IMR-90 (cell line): Measurements from ENCODE around the gene NT5M. TPM values are rescaled to one million over a fixed set of nuclear protein-coding genes. Genes with fewer than 3 reads are reported as not detected.
A peak's percentile ranks its signal among the peaks of the same experiment; 100 is the strongest.

Experiments used
- ATAC-seq: fragments of 200-7000 bp; cut with Tn5 transposase; 2 replicates; pipeline ENCODE4 v1.9.1; 2020; ENCODE audit warnings: low read depth, mild to moderate bottlenecking, moderate library complexity
- BruUV-seq: library from RNA; stranded (reverse); fragments of 400-500 nt; replicated peaks from 2 replicates; lab custom pipeline; 2021; lab: Mats Ljungman, UMichigan
- CTCF ChIA-PET: fragments of 300-600 bp; formaldehyde crosslinking; extraction: SDS; loops from one replicate; lab custom pipeline; 2021; ENCODE audit warnings: antibody characterized with exemption; lab: Yijun Ruan, JAX
- POLR2A ChIA-PET: fragments of 300-600 bp; sonication (Branson Sonifier 250); formaldehyde crosslinking; loops from one replicate; lab custom pipeline; 2022; ENCODE audit warnings: antibody characterized with exemption; ENCODE audit not compliant: unreplicated experiment; lab: Charles Lee
- DNase-seq: peaks from one replicate; pipeline ENCODE4 v3.0.0; 2013
- H2AFZ ChIP-seq: replicated peaks from 2 replicates; pipeline ENCODE3; 2013; ENCODE audit warnings: low read length, mild to moderate bottlenecking; ENCODE audit not compliant: poor library complexity
- H2AK5ac ChIP-seq: 2 replicates; pipeline ENCODE4 v1.6.1; 2013; ENCODE audit warnings: low read depth, low read length, inconsistent platforms
- H2AK9ac ChIP-seq: replicated peaks from 2 replicates; pipeline ENCODE3; 2013; ENCODE audit warnings: mild to moderate bottlenecking, low read depth, low read length, moderate library complexity; ENCODE audit not compliant: poor library complexity
- H2BK120ac ChIP-seq: 2 replicates; pipeline ENCODE4 v1.6.1; 2013; ENCODE audit warnings: low read depth, low read length, inconsistent platforms
- H2BK15ac ChIP-seq: 3 replicates; pipeline ENCODE4 v1.6.1; 2013; ENCODE audit warnings: low read depth, low read length, inconsistent platforms
- H2BK20ac ChIP-seq: 2 replicates; pipeline ENCODE4 v1.6.1; 2013; ENCODE audit warnings: low read depth, mild to moderate bottlenecking, inconsistent platforms, low read length, moderate library complexity
- H2BK5ac ChIP-seq: 2 replicates; pipeline ENCODE4 v1.6.1; 2013; ENCODE audit warnings: mild to moderate bottlenecking, low read depth, low read length, inconsistent platforms; ENCODE audit not compliant: poor library complexity, severe bottlenecking
- H3K14ac ChIP-seq: replicated peaks from 2 replicates; pipeline ENCODE4 v1.6.1; 2013; ENCODE audit warnings: low read depth, low read length, inconsistent platforms
- H3K18ac ChIP-seq: 2 replicates; pipeline ENCODE4 v1.6.1; 2013; ENCODE audit warnings: low read depth, low read length, control low read depth
- H3K23ac ChIP-seq: 2 replicates; pipeline ENCODE4 v1.6.1; 2013; ENCODE audit warnings: low read depth, low read length, inconsistent platforms
- H3K27ac ChIP-seq: 2 replicates; pipeline ENCODE4 v1.5.1; 2013; ENCODE audit warnings: mild to moderate bottlenecking, control low read depth, low read length; ENCODE audit not compliant: insufficient read depth
- H3K27me3 ChIP-seq: 2 replicates; pipeline ENCODE4 v1.6.1; 2013; ENCODE audit warnings: low read length; ENCODE audit not compliant: control insufficient read depth, insufficient read depth
- H3K36me3 ChIP-seq: 2 replicates; pipeline ENCODE4 v1.6.1; 2013; ENCODE audit warnings: low read length, mixed read lengths; ENCODE audit not compliant: control insufficient read depth, insufficient read depth
- H3K4ac ChIP-seq: 2 replicates; pipeline ENCODE4 v1.6.1; 2013; ENCODE audit warnings: low read depth, low read length, inconsistent platforms
- H3K4me1 ChIP-seq: 2 replicates; pipeline ENCODE4 v1.6.1; 2013; ENCODE audit warnings: low read length, mixed read lengths; ENCODE audit not compliant: control insufficient read depth, insufficient read depth
- H3K4me2 ChIP-seq: 2 replicates; pipeline ENCODE4 v1.6.1; 2013; ENCODE audit warnings: low read depth, mild to moderate bottlenecking, control low read depth, low read length, moderate library complexity
- H3K4me3 ChIP-seq: 2 replicates; pipeline ENCODE4 v1.5.1; 2013; ENCODE audit warnings: low read depth, mild to moderate bottlenecking, control low read depth, low read length, moderate library complexity; ENCODE audit not compliant: insufficient read depth
- H3K56ac ChIP-seq: 2 replicates; pipeline ENCODE4 v1.6.1; 2013; ENCODE audit warnings: low read length, inconsistent platforms; ENCODE audit not compliant: insufficient read depth; ENCODE audit errors: extremely low read depth
- H3K79me1 ChIP-seq, 2 experiments: 2 replicates each; pipeline ENCODE4 v1.6.1; 2013; ENCODE audit warnings: low read length in 2 of 2, inconsistent platforms in 1 of 2, low read depth in 1 of 2
- H3K9ac ChIP-seq: 2 replicates; pipeline ENCODE4 v1.6.1; 2013; ENCODE audit warnings: low read depth, low read length, control low read depth
- H3K9me1 ChIP-seq: 2 replicates; pipeline ENCODE4 v1.6.1; 2013; ENCODE audit warnings: low read length, inconsistent platforms; ENCODE audit not compliant: insufficient read depth
- H3K9me3 ChIP-seq: 2 replicates; pipeline ENCODE4 v1.6.1; 2013; ENCODE audit warnings: low read length; ENCODE audit not compliant: control insufficient read depth, insufficient read depth
- H4K20me1 ChIP-seq: 2 replicates; pipeline ENCODE4 v1.6.1; 2013; ENCODE audit warnings: low read length, inconsistent platforms; ENCODE audit not compliant: insufficient read depth
- H4K5ac ChIP-seq: 2 replicates; pipeline ENCODE4 v1.6.1; 2013; ENCODE audit warnings: mild to moderate bottlenecking, low read depth, low read length, control low read depth
- H4K8ac ChIP-seq, 2 experiments: 2 replicates each; pipeline ENCODE4 v1.6.1; 2013; ENCODE audit warnings: low read depth in 2 of 2, low read length in 2 of 2, control low read depth in 1 of 2, inconsistent platforms in 1 of 2
- H4K91ac ChIP-seq: 2 replicates; pipeline ENCODE4 v1.6.1; 2013; ENCODE audit warnings: low read depth, low read length, inconsistent platforms; ENCODE audit not compliant: insufficient read depth
- FOS ChIP-seq: fragments of 150-350 bp; IDR thresholded peaks from 2 replicates; pipeline ENCODE4 v1.6.1; 2016; ENCODE audit warnings: low read depth, low read length
- MXI1 ChIP-seq: IDR thresholded peaks from 2 replicates; pipeline ENCODE4 v1.6.1; 2012; ENCODE audit warnings: low read depth, mild to moderate bottlenecking, low read length, moderate library complexity, borderline replicate concordance
- WGBS, 2 experiments: methylation state at CpG; one replicate each; pipeline versions ENCODE4 v1.1.5 to v1.1.7; 2013; ENCODE audit warnings: missing lambda C conversion rate in 2 of 2; ENCODE audit not compliant: insufficient read length in 1 of 2; ENCODE audit errors: extremely low coverage in 2 of 2; 5-methylcytosine and 5-hydroxymethylcytosine counted together
- dilution Hi-C: fragments of 300-500 bp; cut with HindIII; formaldehyde crosslinking; loops from one replicate; pipeline ENCODE4 v1.14.3; 2018; ENCODE audit warnings: low sequenced_read_pairs; ENCODE audit not compliant: unreplicated experiment
- in situ Hi-C: fragments of 300-500 bp; cut with MboI; formaldehyde crosslinking; loops from 3 replicates; pipeline ENCODE4 v1.14.3; 2019; ENCODE audit warnings: low sequenced_read_pairs, inconsistent platforms, mixed read lengths
- intact Hi-C: fragments of 100-400 bp; cut with micrococcal nuclease; formaldehyde crosslinking; loops from 2 replicates; pipeline ENCODE4 v1.10.0; 2022
- polyA plus RNA-seq, 3 experiments: library from polyadenylated mRNA; depleted of rRNA; stranded (reverse); fragments of >200 nt; gene quantifications; 2 replicates each; pipeline ENCODE4 v1.2.3, GENCODE V29; 2012; ENCODE audit warnings: low replicate concordance in 1 of 3
- total RNA-seq: library from RNA; depleted of rRNA; stranded (reverse); fragments of >200 nt; gene quantifications from 2 replicates; pipeline ENCODE4 v1.2.3, GENCODE V29; 2012
- TF ChIP-seq, protein P1 (sequence below): fragments of 150-350 bp; IDR thresholded peaks from 2 replicates; pipeline ENCODE4 v1.6.1; 2017; ENCODE audit warnings: mild to moderate bottlenecking, antibody characterized with exemption, low read length, low read depth

NT5M gene
- total and polyA plus RNA-seq, 2 of the 4 experiments (the other 2 are of a cell fraction): 0.18 to 0.32 TPM

DNA sequence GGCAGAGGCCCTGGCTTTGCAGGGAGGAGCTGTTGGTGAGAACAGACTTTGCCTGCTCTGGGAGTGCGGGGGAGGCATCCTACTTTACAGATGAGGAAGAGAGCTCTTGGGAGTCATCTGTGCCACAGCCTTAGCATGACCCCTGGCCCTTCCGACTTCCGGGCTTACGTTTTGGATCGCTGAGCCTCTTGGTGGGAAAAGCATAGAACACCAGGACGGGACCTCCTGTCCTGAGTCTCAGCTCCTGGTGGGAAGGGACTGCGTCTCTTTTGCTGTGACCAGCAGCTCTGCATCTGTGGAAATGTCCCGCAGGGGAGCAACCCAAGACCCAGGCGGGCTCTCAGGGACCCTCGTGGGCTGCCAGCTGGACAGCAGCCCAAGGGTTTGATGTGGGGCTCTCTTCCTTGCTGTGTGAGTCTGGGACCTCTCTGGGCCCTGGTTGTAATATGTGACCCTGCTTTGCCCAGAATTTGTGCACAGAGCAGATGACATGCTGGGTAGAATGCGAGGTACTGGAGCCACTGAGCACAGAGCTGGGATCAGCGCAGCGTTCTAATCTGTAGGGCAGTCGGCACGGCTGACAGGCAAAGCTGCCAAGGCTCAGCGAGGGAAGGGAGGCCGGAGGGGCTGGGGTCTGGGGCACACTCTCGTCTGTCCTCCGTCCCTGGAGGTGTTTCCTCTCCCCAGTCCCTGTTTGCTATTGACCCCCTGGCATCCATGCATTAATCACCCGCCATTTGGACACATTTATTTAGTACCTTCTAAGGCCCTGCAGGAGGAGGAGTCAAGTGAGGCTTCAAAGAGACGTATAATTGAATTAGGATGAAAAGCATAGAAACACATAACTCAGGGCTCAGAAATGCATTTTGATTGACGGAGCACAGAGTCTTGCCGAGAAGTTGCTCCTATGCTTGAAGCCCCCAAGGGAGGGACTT lies 64.0 kb downstream of the NT5M start (continued):
- no peak for TF ChIP-seq MXI1

DNA sequence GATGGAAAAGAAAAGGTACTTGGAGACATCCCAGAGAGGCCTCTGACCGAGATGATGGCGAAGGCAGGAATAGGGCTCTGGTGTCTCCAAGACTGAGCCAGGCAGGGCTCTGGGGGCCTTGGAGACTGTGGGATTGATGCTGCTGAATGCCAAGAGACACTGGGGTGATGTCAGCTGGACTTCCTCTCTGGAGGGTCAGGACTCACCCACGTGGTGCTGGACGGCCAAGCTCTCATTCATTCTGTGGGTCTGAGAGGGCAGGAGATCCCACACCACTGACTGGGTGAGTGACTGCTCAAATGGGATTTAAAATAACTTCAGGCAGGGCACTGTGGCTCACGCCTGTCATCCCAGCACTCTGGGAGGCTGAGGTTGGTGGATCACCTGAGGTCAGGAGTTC lies 64.8 kb downstream of the NT5M start:
- no peak overlapping the region; the same call in 1 of the 2 replicates for H3K56ac ChIP-seq
- ChIA-PET CTCF (no interaction called here), POLR2A (no interaction called here)
- no peak overlapping the region for H3K23ac ChIP-seq
- H3K18ac ChIP-seq: no peak overlapping the region
- ATAC-seq (no peak), DNase-seq (peak; percentile 26)
- in situ Hi-C loops (loop anchor here (25.0 kb wide), 1 partner anchor 519 kb away; no protein-coding TSS in a partner anchor), intact Hi-C loops (no loop called here), dilution Hi-C loops (no loop called here)
- H4K91ac ChIP-seq: no peak overlapping the region
- H3K14ac ChIP-seq: no peak overlapping the region
- no peak overlapping the region for H3K9ac ChIP-seq
- no peak overlapping the region for H3K4me2 ChIP-seq
- no TSS peak for BruUV-seq
- no peaks in the 10 kb centered on the region for H4K20me1 ChIP-seq
- 100% methylated on average over 1 of the region's 5 CpGs; no CpG with 5 or more reads in 1 of the 2 experiments for WGBS, 2 experiments
- no peak overlapping the region for H2BK20ac ChIP-seq
- no peak overlapping the region for H2BK15ac ChIP-seq
- H2BK5ac ChIP-seq: no peak overlapping the region
- no peak overlapping the region for H2AFZ ChIP-seq
- peaks cover 7% of the 10 kb centered on the region for H3K9me3 ChIP-seq
- no peak overlapping the region for H2AK5ac ChIP-seq
- H3K27me3 ChIP-seq: peaks cover 13% of the 10 kb centered on the region; the same call in 1 of the 2 replicates
- no peak overlapping the region for H2AK9ac ChIP-seq
- H3K9me1 ChIP-seq: no peaks in the 10 kb centered on the region; the same call in 1 of the 2 replicates
- H4K8ac ChIP-seq: no peak overlapping the region
- TF ChIP-seq, protein P1, sequence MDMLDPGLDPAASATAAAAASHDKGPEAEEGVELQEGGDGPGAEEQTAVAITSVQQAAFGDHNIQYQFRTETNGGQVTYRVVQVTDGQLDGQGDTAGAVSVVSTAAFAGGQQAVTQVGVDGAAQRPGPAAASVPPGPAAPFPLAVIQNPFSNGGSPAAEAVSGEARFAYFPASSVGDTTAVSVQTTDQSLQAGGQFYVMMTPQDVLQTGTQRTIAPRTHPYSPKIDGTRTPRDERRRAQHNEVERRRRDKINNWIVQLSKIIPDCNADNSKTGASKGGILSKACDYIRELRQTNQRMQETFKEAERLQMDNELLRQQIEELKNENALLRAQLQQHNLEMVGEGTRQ: peak; percentile 28; the same call in 1 of the 2 replicates
- TF ChIP-seq FOS: no peak
- H3K27ac ChIP-seq: no peak overlapping the region
- H3K4me1 ChIP-seq: peaks cover 2% of the 10 kb centered on the region; the same call in 1 of the 2 replicates
- no peak overlapping the region for H2BK120ac ChIP-seq
- no peak overlapping the region for H3K4me3 ChIP-seq
- H4K5ac ChIP-seq: no peak overlapping the region
- H3K79me1 ChIP-seq: no peaks in the 10 kb centered on the region
- H3K4ac ChIP-seq: no peak overlapping the region
- H3K36me3 ChIP-seq: no peaks in the 10 kb centered on the region
